NK-92 (cell line): Measurements from ENCODE around the gene KSR2.
"Not testable (repeated sequence)": the region's sequence is repeated elsewhere in the genome, so short reads cannot be mapped to it uniquely, and the experiment has no call there.

Source experiments
- DNase-seq: peaks from one replicate; lab custom pipeline; 2025; ENCODE audit not compliant: unreplicated experiment; lab: John Stamatoyannopoulos, UW

KSR2 gene

DNA sequence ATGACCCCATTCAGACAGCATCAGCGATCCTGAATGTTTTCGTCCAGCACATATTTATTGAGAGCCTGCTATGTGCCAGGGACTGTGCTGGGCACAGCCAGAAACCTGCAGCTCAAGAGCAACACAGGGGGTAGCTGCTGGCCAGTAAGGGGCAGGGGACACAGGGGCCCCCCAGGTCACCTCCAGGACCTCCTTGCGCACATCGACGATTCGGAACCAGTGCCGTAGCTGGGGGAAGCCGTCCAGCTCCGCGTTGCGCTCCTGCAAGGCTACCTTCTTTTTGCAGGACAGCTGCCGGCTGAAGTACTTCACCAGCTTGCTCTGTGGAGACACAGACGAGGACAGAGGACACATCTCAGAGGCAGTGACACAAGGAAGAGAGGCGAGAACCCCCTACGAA, 108.7 kb downstream of the KSR2 start:
- no peak for DNase-seq

DNA sequence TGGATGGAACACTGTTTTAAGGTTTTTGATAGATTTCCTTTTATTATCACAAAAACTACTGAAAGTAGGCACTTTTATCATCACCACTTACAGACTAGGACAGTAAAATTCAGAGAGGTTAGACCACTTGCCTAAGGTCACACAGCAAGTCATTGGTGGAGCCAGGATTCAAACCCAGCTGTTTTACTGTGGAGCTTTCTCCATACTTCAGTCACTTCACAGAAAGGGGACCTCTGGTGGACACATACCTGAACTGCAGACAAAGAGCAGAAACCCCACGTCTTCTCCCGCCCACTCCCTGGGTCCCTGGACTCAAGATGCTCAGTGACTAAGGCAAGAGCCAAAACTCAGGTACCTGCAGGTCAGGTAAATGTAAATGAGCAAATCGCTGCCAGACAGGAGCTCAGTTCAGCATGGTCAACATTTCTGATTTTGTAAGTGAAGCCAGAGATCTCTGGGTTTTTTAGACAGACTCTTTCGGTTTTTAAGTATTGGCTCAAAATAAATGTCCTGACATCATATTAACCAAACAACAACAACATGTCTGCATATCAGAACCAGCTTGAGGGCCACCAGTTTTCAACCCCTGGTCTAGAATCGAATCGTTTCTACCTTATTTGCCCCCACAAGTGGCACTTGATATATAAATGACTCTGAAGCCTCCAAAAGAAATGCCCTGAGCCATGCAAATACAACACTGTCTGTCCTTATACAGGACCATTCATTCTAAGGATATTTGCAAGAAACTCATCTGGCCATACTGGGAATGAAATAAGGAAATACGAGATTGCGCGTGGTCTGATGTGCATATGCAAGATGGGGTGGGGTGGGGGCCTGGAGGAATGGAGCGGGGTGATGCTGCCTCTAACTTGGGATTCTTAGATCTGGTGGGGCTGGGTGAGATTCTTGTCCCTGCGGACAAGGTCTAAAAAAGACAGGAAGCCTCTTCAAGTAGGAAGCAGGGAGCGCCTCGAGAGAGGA, 110.9 kb downstream of the KSR2 start:
- no peak for DNase-seq

DNA sequence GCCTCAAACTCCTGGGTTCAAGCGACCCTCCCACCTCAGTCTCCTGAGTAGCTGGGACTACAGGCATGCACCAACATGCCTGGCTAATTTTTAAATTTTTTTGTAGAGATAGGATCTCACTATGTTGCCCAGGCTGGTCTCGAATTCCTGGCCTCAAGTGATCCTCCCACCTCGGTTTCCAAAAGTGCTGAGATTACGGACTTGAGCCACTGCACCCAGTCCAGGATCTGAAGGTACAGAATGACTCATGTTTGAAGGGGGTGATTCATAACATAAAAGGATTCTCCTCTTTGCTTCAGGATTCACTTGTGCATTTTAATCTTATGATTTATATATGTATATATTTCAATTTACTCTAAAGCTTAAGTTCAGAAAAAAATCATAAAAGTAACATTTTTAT, 111.7 kb downstream of the KSR2 start:
- DNase-seq, result not testable (repeated sequence)

DNA sequence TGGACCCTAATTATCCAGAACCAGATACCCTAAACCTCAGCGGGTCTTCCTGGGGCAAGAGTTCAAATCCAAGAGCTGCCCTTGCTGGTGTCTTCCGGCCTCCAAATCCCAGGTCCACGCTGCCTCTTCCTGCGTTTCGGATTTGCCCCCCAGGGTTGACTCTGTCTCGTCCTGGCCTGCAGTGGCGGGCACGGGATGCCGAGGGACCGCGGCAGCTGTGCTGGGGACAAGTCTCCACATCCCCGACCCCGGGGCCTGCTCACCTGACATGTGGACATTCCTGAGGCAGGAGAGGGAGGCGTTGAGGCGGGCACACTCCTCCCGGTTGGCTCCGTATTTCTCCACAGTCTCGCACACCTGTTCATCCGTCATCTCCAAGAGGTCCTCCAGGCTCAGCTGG, 113.6 kb downstream of the KSR2 start:
- DNase-seq, result no peak

DNA sequence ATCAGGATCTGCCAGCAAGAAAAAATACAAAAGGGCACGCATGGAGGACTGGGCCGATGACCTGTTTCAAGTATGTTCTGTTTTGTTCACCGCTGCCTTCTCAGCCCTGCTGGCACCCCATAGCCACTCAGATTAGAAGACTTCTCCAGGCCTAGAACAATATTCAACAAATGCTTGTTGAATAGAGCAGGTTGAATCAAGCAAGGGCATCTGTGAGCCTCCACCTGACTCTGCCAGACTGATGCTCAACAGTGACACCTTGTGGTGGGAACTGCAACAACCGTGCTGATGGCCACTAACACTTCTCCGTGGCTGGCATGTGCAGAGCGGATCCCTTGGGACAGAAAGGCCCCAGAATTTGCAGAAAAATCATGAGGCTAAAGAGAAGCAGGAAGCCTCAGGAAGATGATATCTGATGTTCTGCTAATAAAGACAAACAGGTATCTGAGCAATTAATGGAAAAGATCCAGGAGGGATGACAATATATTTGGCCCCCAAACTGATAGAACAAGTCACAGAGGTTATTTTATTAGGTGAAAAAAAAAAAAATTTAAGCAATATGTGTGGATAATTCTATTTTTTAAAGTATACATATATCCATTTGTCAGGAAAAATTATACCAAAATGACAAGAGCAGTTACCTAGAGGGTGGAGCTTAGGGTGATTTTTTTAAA, 114.3 kb downstream of the KSR2 start:
- DNase-seq, result no peak

DNA sequence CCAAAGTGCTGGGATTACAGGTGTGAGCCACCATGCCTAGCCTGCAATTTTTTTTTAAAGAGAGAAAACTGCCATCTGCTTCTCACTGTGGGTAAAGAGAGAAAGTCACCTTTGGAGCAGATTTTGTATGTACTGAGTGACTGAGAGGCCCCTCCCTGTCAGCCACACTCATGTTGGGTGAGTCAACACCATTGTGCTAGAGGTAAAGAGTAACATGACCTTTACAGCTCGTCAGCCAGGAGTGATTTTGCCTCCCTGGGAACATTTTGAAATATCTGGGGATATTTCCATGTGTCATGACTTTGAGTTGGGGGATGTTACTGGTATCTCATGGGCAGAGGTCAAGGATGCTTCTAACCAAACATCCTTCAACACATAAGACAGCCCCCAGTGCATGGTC, 115.2 kb downstream of the KSR2 start:
- no peak for DNase-seq

DNA sequence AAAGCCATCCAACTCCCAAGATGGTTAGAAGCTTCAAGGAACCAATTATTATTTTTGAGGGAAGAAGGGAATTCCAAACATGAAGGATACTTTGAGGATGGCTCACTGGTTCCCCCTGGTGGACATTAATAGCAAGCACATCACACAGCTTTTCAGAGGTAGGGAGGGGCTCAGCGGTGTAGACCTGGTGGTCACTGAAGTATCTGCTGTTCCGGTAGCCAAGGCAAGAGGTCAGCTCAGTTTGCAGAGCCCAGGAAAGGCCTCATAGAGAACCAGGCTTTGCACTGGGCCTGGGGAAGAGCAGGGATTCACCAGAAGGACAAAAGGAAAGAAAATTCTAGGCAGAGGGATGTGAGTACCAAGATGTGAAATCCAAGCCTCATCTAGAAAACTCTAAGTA, 118.7 kb downstream of the KSR2 start:
- DNase-seq, result no peak

DNA sequence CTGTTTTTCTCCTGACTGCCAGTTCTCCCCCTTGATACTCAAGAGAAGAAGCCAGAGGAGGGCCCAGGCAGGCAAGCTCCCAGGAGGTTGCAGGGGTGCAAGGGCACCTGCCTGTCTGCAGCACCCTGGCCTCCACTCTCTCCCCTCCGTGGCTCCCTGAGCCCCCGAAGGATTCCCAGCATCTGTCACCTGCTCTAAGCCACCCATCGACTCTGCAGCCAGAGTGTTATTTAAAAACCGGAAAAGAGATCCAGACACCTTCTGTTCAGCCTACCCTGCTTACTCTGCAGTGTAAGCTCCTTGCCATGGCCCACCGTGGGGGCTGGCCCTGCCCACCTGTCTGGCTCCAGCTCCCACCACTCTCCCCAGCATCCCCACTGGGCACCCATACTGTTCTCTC, 121.4 kb downstream of the KSR2 start:
- DNase-seq, result no peak

DNA sequence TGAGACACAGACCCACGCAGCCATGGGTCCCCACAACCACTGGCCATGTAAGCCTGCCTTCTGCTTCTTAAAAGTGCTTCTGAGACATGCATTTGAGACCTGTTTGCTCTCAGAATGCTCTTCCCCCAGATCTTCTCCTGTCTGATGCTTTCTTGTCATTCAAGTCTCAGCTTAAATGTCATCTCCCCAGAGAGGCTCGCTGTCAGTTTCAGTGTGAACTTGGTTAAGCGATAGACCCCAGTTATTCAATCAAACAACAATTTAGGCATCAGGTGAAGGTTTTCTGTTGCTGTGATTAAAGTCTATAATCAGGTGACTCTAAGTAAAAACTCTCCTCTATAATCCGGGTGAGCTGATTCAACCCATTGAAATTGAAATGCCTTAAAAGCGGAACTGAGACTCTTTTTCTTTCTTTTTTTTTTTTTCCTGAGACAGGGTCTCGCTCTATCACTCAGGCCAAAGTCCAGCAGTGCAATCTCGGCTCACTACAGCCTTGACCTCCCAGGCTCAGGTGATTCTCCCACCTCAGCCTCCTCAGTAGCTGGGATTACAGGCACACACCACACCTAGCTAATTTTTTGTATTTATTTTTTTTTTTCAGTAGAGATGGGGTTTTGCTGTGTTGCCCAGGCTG, 123.4 kb downstream of the KSR2 start:
- DNase-seq, result no peak

DNA sequence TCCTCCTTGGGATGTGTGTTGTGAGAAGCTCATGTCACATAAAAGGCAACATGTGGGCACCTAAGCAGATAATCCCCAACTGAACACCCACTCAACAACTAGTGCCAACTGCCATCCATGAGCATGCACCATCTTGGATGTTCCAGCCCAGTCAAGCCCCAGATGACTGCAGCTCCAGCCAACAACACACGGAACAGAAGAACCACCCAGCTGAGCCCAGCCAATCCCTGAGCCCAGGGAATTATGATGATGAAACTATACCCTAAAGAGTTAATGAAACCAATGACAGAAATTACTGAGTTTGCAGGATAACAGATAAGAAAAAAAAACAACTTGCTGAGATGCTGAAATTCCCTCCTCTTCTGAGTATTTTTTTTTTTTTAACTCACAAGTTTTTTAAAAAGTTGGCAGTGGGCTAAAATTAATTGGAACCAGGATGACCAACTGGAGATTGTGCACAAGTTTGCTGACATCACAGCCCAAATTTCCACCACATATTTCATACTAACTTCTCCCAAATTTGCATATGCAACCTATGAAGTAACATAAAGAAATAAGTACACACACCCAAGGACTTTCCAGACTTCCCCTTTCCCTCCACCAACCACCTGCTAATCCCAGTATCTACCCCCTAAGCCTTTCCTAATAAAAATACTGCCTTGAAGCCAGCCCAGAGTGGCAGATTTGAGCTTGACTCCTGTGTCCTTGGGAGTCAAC, 124.5 kb downstream of the KSR2 start:
- DNase-seq, result no peak

DNA sequence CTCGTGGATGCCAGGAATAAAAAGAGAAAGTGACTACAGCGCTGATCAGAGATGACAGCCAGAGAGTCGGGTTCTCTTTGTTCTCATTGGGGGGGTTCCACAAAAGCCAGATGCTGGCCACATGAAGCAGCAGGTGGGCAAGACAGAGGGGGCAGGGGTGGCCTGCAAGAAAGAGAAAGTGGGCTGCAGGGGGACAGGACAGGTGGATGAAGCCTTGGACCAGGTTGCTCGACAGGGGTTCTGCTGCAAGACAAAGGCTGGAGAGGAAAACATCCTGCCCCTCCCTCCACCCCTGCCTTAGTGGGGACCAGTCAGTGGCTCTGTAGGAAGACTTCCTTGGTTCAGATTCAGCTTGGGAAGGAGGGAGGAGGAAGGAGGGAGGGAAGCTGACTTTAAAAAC, 126.2 kb downstream of the KSR2 start:
- DNase-seq, result no peak

DNA sequence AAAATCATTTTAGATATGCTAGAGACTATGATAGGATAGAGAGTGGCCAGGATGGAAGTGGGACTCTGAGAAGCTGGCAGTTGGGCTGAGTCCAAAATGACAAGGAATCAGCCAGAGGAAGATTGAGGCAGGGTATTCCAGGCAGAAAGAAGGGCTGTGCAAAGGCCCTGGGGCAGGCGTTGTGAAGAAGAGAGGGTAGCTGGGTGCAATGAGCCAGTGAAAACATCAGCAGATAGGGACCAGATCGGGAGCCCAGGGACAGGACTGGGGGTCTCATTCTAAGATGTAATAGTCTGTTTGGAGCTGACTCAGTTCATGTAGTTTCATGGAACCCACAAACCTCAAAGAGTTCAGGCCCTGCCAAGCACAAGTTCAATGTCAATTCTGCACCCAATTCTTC, 126.6 kb downstream of the KSR2 start:
- no peak for DNase-seq

DNA sequence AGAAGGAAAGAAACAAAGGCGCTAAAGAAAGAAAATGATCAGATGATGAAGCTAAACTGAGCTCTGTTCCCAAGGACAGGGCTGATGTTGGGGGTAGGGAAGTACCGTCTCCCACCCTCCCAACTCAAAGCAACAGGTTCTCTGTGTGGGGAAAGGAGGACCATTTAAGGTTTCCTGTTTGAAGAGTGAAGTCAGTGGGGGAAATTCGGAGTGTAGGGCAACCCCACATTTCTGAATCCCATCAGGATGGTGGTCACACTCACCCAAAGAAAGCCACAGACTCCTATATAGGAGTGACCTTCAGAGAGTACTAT, 131.1 kb downstream of the KSR2 start:
- DNase-seq, result no peak

DNA sequence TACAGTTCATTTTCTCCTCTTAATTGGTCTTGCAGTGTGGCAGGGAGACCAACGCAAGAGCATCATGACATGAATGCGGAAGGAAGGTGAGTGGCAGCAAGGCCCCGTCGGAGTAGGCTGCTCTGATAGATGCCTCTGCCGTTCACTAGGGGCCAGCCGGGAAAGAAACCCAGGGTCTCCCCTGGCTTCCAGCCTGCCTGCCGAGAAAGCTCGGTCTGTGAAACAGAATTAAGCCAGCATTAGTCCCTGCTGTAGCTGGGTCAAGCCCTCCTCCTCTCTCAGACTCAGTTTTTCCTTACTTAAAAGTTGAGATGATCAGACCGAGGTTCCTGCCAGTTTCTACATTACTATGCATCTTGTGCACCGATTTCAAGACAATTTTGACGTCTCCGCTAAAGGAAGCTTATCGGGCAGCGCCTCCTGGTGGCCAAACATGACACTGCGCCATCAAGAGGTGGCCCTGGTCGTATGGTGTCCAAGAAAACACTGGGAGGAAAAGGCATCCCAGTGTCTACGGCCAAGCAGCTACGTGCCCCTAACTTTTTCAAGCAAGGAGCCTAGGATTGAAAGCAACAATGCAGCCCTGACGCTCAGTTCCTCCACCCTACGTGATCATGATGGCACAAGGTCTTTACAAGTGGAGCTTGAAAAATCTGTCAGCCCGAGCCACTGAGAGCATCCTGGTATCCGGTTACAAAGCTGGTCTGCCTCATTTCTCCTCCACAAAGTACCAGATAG, 131.6 kb downstream of the KSR2 start:
- DNase-seq, result no peak

DNA sequence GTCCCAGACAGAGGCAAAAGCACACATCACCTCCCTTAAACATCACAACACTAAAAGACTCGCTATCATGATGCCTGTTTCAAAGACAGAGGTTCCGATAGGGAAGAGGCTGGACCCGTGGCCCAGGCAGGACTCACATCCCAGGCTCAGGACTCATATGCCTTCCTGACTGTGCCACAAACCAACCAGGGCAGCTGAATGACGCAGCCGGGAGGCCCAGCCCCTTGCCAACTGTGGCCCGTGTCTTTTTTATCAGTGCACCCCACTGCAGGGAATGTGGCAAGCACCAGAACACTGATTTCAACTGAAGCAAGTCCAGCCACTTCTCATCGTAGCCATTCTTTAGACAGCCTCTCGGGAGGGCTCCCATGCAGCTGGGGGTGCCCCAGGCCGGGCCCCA, 132.3 kb downstream of the KSR2 start:
- no peak for DNase-seq

DNA sequence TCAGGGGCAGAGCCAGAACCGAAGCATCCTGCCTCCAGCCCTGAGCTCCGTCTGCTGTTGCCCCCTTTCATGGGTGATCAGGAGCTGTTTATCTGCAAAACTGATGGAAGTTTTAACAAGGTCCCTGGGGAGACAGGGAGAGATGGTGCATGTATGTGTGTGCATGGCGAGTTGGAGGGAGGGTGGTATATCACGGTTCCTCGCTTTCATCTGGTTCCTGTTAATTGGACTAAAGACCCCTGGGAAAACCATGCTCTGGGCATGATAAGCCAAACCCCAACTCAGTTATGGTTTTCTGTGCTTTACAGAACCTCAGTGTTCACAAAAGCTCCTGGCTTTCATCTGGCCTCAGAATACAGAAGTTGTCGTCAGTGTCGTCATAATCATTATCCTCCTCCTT, 133.6 kb downstream of the KSR2 start:
- DNase-seq, result no peak

DNA sequence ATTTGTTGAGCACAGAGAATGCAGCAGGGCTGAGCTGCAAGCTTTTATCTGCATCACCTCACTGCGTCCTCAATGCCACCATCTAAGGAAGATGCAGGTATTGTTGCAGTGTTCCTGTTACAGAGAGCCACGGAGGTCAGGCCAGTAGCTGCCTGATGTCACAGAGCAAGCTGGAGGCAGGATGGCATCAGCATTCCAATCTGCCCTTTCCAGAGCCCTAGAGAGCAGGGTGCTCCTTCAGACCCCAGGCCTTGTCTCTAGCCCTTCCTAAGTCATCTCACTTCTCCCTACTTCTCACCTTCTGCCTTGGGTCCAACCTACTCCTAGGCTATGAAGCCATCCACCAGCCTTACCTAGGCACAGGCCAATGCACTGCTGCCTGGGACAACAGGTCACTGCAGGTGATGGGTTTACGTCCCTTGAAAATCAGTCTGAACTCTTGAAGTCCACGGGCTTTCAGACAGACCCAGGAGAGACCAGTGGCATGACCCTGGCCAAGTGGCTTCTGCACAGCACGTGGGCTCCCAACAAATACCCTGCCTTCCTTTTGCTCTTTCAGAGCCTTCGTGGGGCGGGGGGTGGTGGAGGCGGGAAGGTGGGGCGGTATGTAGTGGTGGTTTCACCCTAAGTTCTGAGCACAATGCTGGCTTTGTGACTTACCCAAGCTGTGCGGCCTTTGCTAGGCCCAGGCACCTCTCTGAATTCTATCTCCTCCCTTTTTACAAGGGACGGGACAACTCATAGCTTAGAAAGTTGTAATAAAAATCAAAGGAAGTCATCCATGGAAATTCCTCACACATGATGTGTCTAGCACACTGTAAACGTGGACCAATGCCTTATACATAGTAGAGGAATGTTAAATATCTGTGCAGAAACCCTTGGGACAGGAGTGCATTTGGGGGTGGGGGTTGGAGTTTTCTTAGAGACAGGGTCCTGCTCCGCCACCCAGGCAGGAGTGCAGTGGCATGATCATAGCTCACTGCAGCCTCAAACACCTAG, 136.0 kb downstream of the KSR2 start:
- DNase-seq, result no peak

DNA sequence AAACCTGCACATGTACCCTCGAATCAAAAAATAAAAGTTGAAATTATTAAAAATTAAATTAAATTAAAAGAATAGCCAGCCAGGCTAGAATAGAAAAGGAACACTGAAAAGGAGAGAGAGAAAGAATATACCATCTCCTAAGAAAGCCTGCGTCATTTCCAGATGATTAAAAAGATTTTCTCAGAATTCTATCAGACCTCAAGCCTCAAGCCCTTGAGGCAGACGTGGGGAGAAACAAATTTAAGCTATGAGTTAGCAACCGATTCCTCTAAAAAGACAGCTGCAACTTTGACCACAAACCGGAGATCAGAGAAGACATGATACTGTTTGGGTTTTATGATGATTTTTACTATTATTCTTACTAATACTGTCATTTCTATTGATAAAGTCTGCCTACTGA, 138.3 kb downstream of the KSR2 start:
- DNase-seq, result no peak

DNA sequence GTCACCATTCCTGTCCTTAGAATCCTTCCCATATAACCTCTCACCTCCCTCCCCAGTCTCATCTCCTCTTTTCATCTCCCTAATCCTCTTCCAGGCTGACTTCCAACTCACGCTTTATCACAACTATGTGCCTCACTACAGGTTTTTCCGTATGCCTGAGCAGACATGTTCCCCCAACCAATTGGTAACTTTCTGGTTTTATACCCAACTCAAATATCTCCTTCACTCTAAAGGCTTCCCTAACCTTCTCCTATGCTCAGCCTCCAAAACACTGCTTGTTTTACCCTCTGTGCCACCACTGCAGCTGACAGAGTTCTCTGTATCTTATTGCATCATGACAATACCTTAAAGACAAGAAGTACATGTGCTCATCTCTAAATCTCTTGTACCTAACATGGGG, 139.7 kb downstream of the KSR2 start:
- DNase-seq, result no peak

DNA sequence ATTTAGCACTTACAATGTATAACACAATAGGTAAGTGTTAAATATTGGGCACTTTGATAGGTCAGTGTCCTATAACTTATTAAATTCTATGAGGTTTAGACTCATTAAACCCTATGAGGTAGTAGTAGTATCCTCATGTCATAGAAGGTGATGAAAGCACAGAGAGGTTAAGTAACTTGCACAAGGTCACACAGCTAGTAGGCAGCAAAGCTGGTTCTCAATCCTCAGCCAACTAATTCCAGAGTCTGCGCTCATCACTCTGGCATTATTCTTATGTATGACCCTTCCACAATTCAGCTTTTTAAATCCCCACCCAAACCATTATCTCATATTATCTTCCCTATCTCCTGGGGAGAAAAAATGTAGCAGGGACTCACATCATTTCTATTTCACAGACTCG, 141.1 kb downstream of the KSR2 start:
- DNase-seq, result no peak
